K562 (cell line): Measurements from ENCODE around the gene TIPARP. TPM values are rescaled to one million over a fixed set of nuclear protein-coding genes. Genes with fewer than 3 reads are reported as not detected.

Experiments
- ATAC-seq: fragments of 200-7000 bp; cut with Tn5 transposase; 3 replicates; pipeline ENCODE4 v1.9.1; 2020; ENCODE audit warnings: moderate library complexity
- BruUV-seq: library from RNA; stranded (reverse); fragments of 400-500 nt; replicated peaks from 2 replicates; lab custom pipeline; 2021; lab: Mats Ljungman, UMichigan
- CTCF ChIA-PET: fragments of 300-600 bp; formaldehyde crosslinking; extraction: SDS; loops from one replicate; lab custom pipeline; 2021; ENCODE audit warnings: low intra/inter-chr PET ratio; lab: Yijun Ruan, JAX
- POLR2A ChIA-PET: fragments of 300-600, 350-650 bp; sonication (Branson Sonifier 250); formaldehyde crosslinking; extraction: SDS; loops from one replicate; lab custom pipeline; 2021; ENCODE audit warnings: antibody characterized with exemption, inconsistent platforms; lab: Yijun Ruan, JAX
- DNase-seq, 4 experiments: peaks; one replicate each; pipeline versions ENCODE4 v3.0.0 to v3.0.0-alpha.2; 2011 to 2018; ENCODE audit warnings: low spot score in 3 of 4, mixed read lengths in 3 of 4; ENCODE audit errors: extremely low read depth in 1 of 4
- FAIRE-seq: peaks from 2 replicates; lab custom pipeline; 2011; peaks lifted over from hg19 to GRCh38; lab: Jason Lieb, UNC
- H2AFZ ChIP-seq: 2 replicates; pipeline ENCODE4 v1.6.0; 2011; ENCODE audit warnings: low read depth, low read length, control low read depth, inconsistent platforms
- H3K27ac ChIP-seq: fragments of 200-600 bp; 3 replicates; pipeline ENCODE4 v1.8.0; 2011; ENCODE audit warnings: low read depth, mild to moderate bottlenecking, control low read depth, inconsistent platforms, low read length, moderate library complexity, mixed read lengths; ENCODE audit errors: extremely low read depth
- H3K27me3 ChIP-seq, 2 experiments: fragments of 300-600 bp in 1 of 2; 2 replicates in 1 of 2; 3 replicates in 1 of 2; pipeline versions ENCODE4 v1.6.0 to v1.8.0; 2011; ENCODE audit warnings: inconsistent platforms in 2 of 2, low read length in 2 of 2, mild to moderate bottlenecking in 1 of 2, mixed read lengths in 1 of 2, moderate library complexity in 1 of 2; ENCODE audit not compliant: control insufficient read depth in 2 of 2, insufficient read depth in 2 of 2
- H3K36me3 ChIP-seq: fragments of 300-600 bp; 3 replicates; pipeline ENCODE4 v1.8.0; 2011; ENCODE audit warnings: mild to moderate bottlenecking, low read length, inconsistent platforms; ENCODE audit not compliant: control insufficient read depth, insufficient read depth
- H3K4me1 ChIP-seq, 2 experiments: fragments of 200-600 bp in 1 of 2; replicated peaks in 1 of 2; 2 replicates in 1 of 2; 3 replicates in 1 of 2; pipeline versions ENCODE4 v1.5.1 to v1.8.0; 2011; ENCODE audit warnings: inconsistent platforms in 2 of 2, low read length in 2 of 2, mild to moderate bottlenecking in 1 of 2, mixed read lengths in 1 of 2, moderate library complexity in 1 of 2; ENCODE audit not compliant: control insufficient read depth in 2 of 2, insufficient read depth in 2 of 2
- H3K4me2 ChIP-seq: 2 replicates; pipeline ENCODE4 v1.6.1; 2011; ENCODE audit warnings: low read length, control low read depth, inconsistent platforms, mixed read lengths; ENCODE audit not compliant: insufficient read depth
- H3K4me3 ChIP-seq: fragments of 200-600 bp; sonication (generic), shearing (Covaris generic); 2 replicates; pipeline ENCODE4 v1.5.1; 2016; ENCODE audit warnings: control low read depth, inconsistent platforms
- H3K79me2 ChIP-seq: fragments of 200-600 bp; 3 replicates; pipeline ENCODE4 v1.8.0; 2011; ENCODE audit warnings: low read length, inconsistent platforms; ENCODE audit not compliant: control insufficient read depth, insufficient read depth
- H3K9ac ChIP-seq, 2 experiments: 2 replicates each; pipeline versions ENCODE4 v1.6.0 to v1.6.1; 2011; ENCODE audit warnings: low read depth in 2 of 2, low read length in 2 of 2, control low read depth in 1 of 2, inconsistent platforms in 1 of 2, mild to moderate bottlenecking in 1 of 2, mixed read lengths in 1 of 2; ENCODE audit not compliant: insufficient read depth in 1 of 2
- H3K9me1 ChIP-seq: one replicate; pipeline ENCODE4 v1.6.0; 2011; ENCODE audit warnings: inconsistent platforms, mild to moderate bottlenecking, low read length, moderate library complexity; ENCODE audit not compliant: control insufficient read depth, insufficient read depth
- H3K9me3 ChIP-seq: replicated peaks from 2 replicates; pipeline ENCODE4 v1.5.1; 2011; ENCODE audit warnings: low read depth, low read length, inconsistent platforms; ENCODE audit not compliant: control insufficient read depth, insufficient read depth
- H4K20me1 ChIP-seq: replicated peaks from 2 replicates; pipeline ENCODE4 v1.6.1; 2011; ENCODE audit warnings: low read length, inconsistent platforms, mixed read lengths; ENCODE audit not compliant: control insufficient read depth, insufficient read depth
- FOXM1 ChIP-seq, 2 experiments: fragments of 450-650 bp in 1 of 2; sonication (generic) in 1 of 2; formaldehyde crosslinking in 1 of 2; IDR thresholded peaks; 2 replicates each; pipeline versions ENCODE4 v1.6.1 to v1.9.0; 2017 to 2022; ENCODE audit warnings: low read depth in 2 of 2, mild to moderate bottlenecking in 2 of 2, missing genetic modification reagents in 1 of 2, moderate library complexity in 1 of 2
- TCF15 ChIP-seq: fragments of 250-450 bp; sonication (Bioruptor Pico); IDR thresholded peaks from 2 replicates; pipeline ENCODE4 v1.8.0; 2022; ENCODE audit warnings: moderate library complexity, mild to moderate bottlenecking, inconsistent platforms
- WGBS: fragments of 100-300 bp; shearing (Covaris generic); methylation state at CpG from one replicate; pipeline ENCODE4 v1.1.6; 2016; ENCODE audit warnings: low coverage, mixed read lengths; ENCODE audit not compliant: insufficient coverage; ENCODE audit errors: missing lambda C conversion rate; 5-methylcytosine and 5-hydroxymethylcytosine counted together
- in situ Hi-C: fragments of 300-500 bp; cut with MboI; formaldehyde crosslinking; loops from 4 replicates; pipeline ENCODE4 v1.15.0; 2018; ENCODE audit warnings: inconsistent platforms, mixed read lengths
- intact Hi-C: fragments of 100-400 bp; cut with micrococcal nuclease; formaldehyde crosslinking; loops from 2 replicates; pipeline ENCODE4 v1.14.2; 2022
- polyA plus RNA-seq, 8 experiments: library from polyadenylated mRNA; depleted of rRNA in 4 of 8; stranded (reverse) in 5 of 8; unstranded in 3 of 8; fragments of >200 nt; fragmentation: Nextera tagmentation in 2 of 8; fragmentation: Illumina TruSeq in 1 of 8; extraction: Ambion mirVana in 2 of 8; extraction: Trizol in 1 of 8; gene quantifications; 2 replicates each; pipeline versions ENCODE4 v1.2.1 to v1.2.3, GENCODE V29; 2011 to 2014; ENCODE audit warnings: inconsistent platforms in 1 of 8, missing spikeins in 1 of 8
- total RNA-seq, 7 experiments: library from RNA; depleted of rRNA in 6 of 7; stranded (reverse); fragments of >200 nt in 6 of 7; fragmentation: Illumina TruSeq in 2 of 7; extraction: Trizol in 2 of 7; gene quantifications; 2 replicates each; pipeline versions ENCODE4 v1.2.1 to v1.2.3, GENCODE V29; 2011 to 2021; ENCODE audit warnings: low replicate concordance in 1 of 7

Gene TIPARP
- total and polyA plus RNA-seq, 9 of the 15 experiments (the other 6 are each of a cell fraction or from before 2014, with no cell fraction given), result 2.4 to 29.4 (median 15.1) TPM

DNA sequence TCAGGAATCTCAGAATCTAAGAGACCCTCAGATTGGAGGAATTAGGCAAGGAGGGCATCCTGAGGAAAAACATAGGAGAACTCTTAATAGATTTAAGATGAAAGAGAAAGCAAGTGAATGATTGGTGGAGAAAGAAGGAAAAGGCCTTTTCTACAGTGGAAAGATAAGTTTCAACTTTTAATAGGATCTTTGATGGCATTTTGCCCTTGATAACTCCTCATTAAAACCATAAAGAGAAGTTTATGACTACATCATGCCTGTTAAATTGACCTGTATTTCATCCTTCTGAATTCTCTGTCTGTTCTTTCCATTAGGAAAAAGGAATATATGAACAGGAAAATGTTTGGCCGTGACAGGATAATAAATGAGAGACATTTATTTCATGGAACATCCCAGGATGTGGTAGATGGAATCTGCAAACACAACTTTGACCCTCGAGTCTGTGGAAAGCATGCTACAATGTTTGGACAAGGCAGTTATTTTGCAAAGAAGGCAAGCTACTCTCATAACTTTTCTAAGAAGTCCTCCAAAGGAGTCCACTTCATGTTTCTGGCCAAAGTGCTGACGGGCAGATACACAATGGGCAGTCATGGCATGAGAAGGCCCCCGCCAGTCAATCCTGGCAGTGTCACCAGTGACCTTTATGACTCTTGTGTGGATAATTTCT lies 30.1 kb downstream of the TIPARP start:
- no peak for TF ChIP-seq FOXM1 (IDR thresholded peaks at IDR 0.05; ENCODE audit: low read depth)
- no peak for TF ChIP-seq FOXM1 (CRISPR knock-in tag; IDR thresholded peaks at IDR 0.05; ENCODE audit: low read depth)
- TF ChIP-seq TCF15 (CRISPR knock-in tag), result no peak
- Histone ChIP-seq H3K79me2 (0 out of 3 replicates have a peak, but pooled peaks cover 3% of the 10 kb centered on the region), H3K4me1 (no peaks in the 10 kb centered on the region), H4K20me1 (no peaks in the 10 kb centered on the region), H3K9ac (no peak overlapping the region), H3K4me2 (no peak overlapping the region), H2AFZ (no peak overlapping the region), H3K9me3 (no peaks in the 10 kb centered on the region), H3K27ac (no peak overlapping the region), H3K9me1 (no peaks in the 10 kb centered on the region), H3K4me3 (no peak overlapping the region), H3K27me3 (no peaks in the 10 kb centered on the region), H3K36me3 (peaks cover 84% of the 10 kb centered on the region)
- DNase-seq (no peak), FAIRE-seq (peak; percentile 19), ATAC-seq (no peak)
- ChIA-PET CTCF (no interaction called here), POLR2A (no interaction called here)
- intact Hi-C loops (no loop called here), in situ Hi-C loops (no loop called here)
- 90% methylated on average over 4 of the region's 4 CpGs for WGBS
- BruUV-seq, result no TSS peak
